Measurements from ENCODE around the gene PITPNM1. TPM values are rescaled to one million over a fixed set of nuclear protein-coding genes. Genes with fewer than 3 reads are reported as not detected.
A peak's percentile ranks its signal among the peaks of the same experiment; 100 is the strongest.

Gene PITPNM1
- total and polyA plus RNA-seq, 2 of the 13 experiments (the other 11 are each of a cell fraction or from before 2014, with no cell fraction given) = 8.2 to 8.5 TPM

DNA sequence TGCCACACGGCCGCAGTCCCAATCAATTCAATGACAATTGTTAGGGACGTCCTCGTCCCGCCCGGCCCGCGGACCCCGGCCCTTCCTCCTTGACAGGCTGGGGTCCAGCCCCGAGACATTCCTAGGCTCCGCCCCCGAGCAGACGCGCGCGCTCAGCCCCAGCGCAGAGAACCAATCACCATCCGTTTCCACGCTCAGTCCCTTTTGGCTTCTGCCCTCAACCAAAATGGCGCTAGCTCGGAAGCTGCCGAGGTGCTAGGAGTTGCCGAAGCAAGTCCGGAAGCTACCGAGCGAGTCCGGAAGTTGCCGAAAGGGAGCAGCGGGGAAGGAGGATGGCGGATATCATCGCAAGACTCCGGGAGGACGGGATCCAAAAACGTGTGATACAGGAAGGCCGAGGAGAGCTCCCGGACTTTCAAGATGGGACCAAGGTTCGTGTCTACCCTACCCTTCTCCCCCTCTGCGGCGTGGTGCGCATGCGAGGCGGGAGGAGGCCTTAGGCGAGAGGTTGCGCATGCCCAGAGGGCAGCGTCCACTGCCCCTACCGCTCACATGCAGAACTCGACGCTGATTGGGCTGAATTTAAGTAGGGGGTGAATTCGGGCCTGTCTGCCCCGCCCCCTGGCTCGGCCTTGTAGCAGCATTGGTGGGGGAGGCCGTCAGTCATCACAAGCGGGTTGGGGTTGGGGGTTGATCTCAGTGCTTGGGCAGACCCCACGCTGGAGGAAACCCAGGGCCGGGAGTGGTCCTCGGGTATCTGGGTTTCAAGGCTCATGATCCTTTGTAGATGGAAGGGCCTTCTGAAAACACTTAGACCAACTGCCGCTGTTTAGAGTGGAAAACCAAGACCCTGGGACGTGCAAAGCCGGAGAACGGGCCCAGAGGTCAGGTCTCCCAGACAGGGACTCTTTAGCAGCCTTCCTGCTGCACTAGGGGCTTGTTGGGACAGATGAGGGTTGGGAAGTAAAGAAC, 22.1 kb downstream of the PITPNM1 start, which contains the start of gene AIP (continued):
- TF ChIP-seq ARID5B (CRISPR knock-in tag; IDR thresholded peaks at IDR 0.05) (peak; percentile 39; the same call in 1 of the 2 replicates), ESRRA (CRISPR knock-in tag; IDR thresholded peaks at IDR 0.05; ENCODE audit: low read depth) (peak; percentile 78), SRY (CRISPR knock-in tag; IDR thresholded peaks at IDR 0.05) (peak; percentile 98), FOXP4 (CRISPR knock-in tag; IDR thresholded peaks at IDR 0.05) (peak; percentile 72), ZNF530 (CRISPR knock-in tag; IDR thresholded peaks at IDR 0.05; ENCODE audit: low read depth) (peak; percentile 91; the same call in 1 of the 2 replicates), ZNF740 (CRISPR knock-in tag; IDR thresholded peaks at IDR 0.05) (0 out of 2 replicates have a peak, but pooled peaks have one; percentile 79), ZNF264 (CRISPR knock-in tag; IDR thresholded peaks at IDR 0.05) (peak; percentile 90; the same call in 1 of the 2 replicates), AGO2 (optimal IDR thresholded peaks at IDR 0.05; ENCODE audit: low read depth, low read length) (no peak), SMYD3 (CRISPR knock-in tag; IDR thresholded peaks at IDR 0.05) (peak; percentile 99), MLLT10 (CRISPR knock-in tag; IDR thresholded peaks at IDR 0.05) (no peak), SRSF4 (IDR thresholded peaks at IDR 0.05; ENCODE audit: low read depth, low read length, poor library complexity, severe bottlenecking) (no peak), HNRNPK (IDR thresholded peaks at IDR 0.05; ENCODE audit: low read depth, low read length, poor library complexity, severe bottlenecking) (no peak)
- TF ChIP-seq, protein P1, sequence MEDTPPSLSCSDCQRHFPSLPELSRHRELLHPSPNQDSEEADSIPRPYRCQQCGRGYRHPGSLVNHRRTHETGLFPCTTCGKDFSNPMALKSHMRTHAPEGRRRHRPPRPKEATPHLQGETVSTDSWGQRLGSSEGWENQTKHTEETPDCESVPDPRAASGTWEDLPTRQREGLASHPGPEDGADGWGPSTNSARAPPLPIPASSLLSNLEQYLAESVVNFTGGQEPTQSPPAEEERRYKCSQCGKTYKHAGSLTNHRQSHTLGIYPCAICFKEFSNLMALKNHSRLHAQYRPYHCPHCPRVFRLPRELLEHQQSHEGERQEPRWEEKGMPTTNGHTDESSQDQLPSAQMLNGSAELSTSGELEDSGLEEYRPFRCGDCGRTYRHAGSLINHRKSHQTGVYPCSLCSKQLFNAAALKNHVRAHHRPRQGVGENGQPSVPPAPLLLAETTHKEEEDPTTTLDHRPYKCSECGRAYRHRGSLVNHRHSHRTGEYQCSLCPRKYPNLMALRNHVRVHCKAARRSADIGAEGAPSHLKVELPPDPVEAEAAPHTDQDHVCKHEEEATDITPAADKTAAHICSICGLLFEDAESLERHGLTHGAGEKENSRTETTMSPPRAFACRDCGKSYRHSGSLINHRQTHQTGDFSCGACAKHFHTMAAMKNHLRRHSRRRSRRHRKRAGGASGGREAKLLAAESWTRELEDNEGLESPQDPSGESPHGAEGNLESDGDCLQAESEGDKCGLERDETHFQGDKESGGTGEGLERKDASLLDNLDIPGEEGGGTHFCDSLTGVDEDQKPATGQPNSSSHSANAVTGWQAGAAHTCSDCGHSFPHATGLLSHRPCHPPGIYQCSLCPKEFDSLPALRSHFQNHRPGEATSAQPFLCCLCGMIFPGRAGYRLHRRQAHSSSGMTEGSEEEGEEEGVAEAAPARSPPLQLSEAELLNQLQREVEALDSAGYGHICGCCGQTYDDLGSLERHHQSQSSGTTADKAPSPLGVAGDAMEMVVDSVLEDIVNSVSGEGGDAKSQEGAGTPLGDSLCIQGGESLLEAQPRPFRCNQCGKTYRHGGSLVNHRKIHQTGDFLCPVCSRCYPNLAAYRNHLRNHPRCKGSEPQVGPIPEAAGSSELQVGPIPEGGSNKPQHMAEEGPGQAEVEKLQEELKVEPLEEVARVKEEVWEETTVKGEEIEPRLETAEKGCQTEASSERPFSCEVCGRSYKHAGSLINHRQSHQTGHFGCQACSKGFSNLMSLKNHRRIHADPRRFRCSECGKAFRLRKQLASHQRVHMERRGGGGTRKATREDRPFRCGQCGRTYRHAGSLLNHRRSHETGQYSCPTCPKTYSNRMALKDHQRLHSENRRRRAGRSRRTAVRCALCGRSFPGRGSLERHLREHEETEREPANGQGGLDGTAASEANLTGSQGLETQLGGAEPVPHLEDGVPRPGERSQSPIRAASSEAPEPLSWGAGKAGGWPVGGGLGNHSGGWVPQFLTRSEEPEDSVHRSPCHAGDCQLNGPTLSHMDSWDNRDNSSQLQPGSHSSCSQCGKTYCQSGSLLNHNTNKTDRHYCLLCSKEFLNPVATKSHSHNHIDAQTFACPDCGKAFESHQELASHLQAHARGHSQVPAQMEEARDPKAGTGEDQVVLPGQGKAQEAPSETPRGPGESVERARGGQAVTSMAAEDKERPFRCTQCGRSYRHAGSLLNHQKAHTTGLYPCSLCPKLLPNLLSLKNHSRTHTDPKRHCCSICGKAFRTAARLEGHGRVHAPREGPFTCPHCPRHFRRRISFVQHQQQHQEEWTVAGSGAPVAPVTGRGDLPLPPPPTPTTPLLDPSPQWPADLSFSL (CRISPR knock-in tag; IDR thresholded peaks at IDR 0.05) = no peak

Data from HepG2 (cell line).